Fibroblast of skin of right biceps (primary cell): ENCODE measurements around the gene ACO2.
"Not testable (repeated sequence)": the region's sequence is repeated elsewhere in the genome, so short reads cannot be mapped to it uniquely, and the experiment has no call there.

ENCODE experiments used
- DNase-seq: peaks from one replicate; pipeline ENCODE4 v3.0.0-alpha.2; 2013

The ACO2 gene

DNA sequence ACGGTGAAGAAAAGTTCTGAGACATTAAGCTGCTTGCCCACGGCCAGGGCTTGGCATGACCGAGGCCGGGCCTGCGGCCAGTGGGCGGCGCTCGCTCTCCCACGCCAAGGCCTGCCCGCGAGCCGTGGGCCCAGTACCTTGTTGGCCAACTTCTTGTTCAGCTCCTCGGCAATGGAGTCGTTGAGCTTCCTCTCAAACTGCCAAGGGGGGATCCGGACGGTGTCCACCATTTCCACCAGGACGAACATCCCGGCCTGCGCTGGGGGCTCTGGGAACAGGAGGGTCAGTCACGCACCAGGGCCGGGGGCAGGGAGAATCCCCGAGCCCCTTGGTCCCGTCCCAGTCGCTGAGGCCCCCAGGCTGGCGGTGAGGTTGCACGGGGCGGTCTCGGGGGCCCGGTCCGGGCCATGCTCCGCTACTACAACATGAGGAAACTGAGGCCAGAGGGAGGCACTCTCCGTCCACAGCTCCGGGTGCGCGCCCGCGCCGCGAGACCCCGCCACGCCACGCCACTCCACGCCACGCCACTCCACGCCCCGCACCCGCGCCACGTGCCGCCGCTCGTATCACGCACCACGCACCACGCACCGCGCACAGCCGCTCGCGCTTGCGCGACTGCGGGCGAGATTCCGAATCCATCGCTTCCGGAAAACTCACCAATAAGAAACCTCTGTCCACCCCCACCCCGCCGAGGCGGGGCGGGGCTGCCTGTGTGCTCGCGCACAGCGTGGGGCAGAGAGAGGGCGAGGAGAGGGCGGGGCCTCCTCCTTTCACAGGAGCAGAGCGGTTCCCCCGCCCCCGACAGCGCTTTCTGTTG is 75.1 kb downstream of the ACO2 start, which contains the start of gene POLR3H:
Gene POLR3H, minus strand, starts transcription at position 617 of the 817 bp plus-strand sequence. Its CDS starts 369 bp downstream, at position 248.
- peak; percentile 98 for DNase-seq

DNA sequence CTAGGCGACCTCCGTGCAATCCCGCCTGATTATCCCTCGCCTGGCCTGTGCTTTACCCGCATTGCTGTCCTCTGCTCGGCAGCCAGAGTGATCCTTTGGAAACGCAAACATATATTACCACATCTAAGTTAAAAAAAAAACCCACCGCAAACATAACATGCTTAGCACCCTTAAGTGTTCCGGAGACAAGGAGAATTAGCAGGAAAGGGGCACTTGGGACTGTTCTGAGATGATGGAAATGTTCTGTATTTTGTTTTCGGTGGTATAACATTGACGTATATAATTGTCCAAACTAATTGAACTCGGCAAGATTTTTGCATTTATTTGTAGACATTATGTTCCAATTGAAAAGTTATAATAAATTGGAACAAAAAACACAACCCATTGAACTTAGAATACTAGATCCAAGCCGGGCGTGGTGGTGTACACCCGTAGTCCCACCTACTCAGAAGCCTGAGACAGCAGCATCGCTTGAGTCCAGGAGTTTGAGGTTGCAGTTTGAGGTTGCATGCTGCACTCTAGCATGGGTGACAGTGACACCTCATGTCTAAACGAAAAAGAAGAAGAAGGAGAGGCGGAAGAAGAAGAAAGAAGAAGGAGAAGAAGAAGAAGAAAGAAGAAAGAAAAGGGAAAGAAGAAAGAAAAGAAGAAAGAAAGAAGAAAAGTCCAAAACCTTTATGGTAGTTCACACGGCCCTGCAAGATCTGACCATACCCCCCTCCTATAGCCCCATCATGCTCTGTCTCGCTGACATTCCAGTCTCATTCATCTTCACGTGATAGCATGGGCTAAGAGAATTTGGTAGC is 76.0 kb downstream of the ACO2 start:
- DNase-seq = peak; percentile 32

GRCh38 chr22:41548830-41549211 is 79.9 kb downstream of the ACO2 start:
- DNase-seq = no peak

GRCh38 chr22:41550952-41551491 is 82.1 kb downstream of the ACO2 start:
- DNase-seq = no peak

- no peak for DNase-seq
These were observed 83.1 kb downstream of the ACO2 start for GRCh38 chr22:41551877-41552582.

GRCh38 chr22:41555325-41555982 is 86.5 kb downstream of the ACO2 start:
- DNase-seq = no peak

GRCh38 chr22:41556561-41556960 is 87.6 kb downstream of the ACO2 start:
- no peak for DNase-seq

DNA sequence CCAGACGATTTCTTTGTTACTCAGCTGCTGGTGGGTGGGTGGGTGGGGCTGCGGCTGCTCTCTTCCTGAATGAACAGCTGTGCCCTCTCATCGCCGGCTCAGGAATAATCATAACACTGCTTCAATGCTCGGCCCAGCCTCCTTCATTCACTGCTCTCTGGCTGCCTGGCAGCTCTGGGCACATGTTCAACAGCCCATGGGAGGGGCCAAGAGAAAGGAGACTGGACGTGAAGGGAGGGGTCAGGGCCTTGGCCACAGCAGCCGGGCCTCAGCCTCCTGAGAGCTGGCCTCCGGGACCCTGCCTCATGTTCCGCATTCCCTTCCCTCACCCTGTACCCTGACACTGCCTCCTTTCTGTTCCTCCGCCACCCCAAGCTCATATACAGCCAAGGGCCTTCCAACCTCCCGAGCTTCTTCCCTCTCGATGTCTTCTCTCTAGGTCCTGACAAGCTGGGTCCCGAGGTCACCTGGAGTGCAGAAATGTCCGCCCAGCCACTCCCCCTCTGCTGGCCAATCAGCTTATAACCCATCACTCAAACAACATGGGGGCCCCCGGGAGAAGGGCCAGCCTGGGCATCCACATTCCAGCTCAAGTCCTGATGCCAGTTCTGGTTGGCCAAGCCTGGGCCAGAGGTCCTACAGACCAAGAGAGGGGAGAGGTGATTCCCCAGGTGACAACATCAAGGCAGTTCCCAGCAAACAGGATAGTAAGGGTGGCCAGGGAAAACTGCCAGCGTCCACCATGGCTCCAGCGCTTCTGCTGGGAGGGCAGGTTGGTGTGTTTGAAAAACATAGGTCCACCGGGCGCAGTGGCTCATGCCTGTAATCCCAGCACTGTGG is 88.7 kb downstream of the ACO2 start:
- peak; percentile 74 for DNase-seq

DNA sequence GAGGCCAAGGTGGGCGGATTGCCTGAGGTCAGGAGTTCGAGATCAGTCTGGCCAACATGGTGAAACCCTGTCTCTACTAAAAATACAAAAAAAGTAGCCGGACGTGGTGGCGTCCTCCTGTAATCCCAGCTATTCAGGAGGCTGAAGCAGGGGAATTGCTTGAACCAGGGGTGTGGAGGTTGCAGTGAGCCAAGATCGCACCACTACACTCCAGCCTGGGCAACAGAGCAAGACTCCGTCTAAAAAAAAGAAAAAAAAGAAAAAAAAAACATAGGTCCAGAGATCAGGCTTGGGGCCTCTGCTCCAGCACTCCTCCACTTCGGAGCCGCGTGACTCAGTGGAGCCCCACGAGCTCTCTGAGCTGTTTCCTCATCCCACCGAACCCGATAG is 89.3 kb downstream of the ACO2 start:
- not testable (repeated sequence) for DNase-seq

DNA sequence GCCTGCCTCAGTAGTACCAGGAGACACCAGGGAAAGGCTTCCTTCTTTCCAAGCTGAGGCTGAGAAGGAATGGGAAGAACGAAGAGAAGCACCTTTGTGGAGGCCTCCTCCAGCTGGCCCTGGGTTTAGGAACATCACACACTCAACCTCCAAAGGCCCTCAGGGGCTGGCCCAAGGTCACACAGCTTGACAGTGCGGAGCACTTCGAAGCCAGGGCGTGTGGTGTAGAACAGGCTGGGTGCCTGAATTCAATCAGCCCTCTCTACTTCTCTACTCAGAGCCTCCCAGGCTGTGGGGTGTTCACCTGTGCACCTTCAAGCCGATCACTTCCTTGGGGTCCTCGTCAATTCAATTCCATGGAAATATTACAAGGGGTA is 91.2 kb downstream of the ACO2 start:
- DNase-seq = no peak

GRCh38 chr22:41561335-41561734 is 92.4 kb downstream of the ACO2 start:
- no peak for DNase-seq

- DNase-seq = no peak
These were observed 92.9 kb downstream of the ACO2 start for GRCh38 chr22:41561788-41562187.

DNA sequence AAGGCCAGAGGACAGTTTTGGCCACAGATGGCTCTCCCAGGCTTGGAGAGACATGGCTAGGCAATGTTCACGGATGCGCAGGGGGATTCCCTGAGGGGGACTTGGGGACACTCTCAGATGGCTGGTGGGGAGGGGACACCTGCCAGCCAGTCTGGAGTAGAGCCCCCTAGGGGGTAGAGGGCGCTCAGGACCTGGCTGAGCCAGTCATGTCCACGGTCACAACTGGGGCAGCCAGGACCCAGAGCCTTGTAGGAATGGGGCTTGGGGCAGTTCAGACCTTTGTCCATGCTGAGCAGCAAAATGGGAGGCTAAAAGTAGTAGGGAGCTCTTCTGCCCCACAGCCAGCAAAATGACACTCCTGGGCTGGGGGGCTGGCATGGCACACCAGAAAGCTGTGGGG is 93.5 kb downstream of the ACO2 start:
- no peak for DNase-seq

DNA sequence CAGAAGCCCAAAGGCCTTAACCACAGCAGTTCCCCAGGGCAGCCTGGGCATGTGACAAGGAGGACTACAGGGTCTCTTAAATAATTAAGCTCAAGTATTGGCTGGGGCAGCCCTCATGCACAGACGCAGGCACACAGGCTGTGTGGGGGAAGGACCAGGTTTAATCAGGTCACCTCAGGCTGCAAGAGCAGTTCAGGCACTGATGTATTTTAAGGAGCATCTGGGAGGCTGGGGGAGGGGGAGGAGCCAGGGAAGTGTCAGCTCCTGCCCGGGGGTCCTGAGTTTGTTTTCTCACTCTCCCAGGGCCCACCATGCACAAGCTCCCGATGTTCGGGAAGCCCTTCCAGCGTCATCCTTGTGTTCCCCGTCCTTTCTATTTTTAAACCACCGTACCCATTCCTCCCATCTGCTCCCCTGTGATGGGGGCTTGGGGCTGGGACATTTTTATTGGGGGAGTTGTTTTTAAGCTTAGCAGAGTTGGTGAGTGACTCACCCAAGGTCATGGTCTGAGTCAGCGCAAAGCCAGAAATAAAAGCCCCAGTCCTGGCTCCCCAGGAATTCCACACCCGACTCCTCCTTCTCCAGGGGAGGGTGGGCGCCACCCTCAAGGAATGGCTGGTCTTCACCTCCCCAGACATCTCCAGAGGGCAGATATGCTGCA is 94.3 kb downstream of the ACO2 start:
- DNase-seq = peak; percentile 95

GRCh38 chr22:41564563-41564962 is 95.6 kb downstream of the ACO2 start:
- no peak for DNase-seq

DNA sequence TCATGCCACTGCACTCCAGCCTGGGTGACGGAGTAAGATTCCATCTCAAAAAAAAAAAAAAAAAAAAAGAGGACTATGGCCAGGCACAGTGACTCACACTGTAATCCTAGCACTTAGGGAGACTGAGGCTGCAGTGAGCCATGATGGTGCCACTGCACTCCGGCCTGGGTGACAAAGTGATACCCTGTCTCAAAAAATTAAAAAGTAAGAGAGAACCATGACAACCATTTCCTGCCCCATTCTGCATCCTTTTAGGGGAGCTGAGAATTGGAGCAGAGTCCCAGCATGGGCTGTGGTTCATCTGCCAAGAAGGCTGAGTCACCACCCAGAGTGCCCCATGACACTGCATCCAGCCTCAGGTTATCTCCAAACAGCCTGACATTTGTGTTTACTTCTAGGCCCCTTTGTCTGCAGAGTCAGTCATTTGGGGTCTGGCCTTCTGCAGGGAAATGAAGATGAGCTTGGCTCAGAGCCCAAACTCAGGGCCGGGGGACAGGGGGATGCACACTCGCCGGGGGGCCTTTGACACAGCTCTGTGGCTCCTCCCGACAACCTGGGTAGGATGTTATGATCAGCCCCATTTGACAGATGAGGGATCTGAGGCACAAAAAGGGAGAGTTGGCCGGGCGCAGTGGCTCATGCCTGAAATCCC is 96.6 kb downstream of the ACO2 start:
- peak; percentile 88 for DNase-seq

DNA sequence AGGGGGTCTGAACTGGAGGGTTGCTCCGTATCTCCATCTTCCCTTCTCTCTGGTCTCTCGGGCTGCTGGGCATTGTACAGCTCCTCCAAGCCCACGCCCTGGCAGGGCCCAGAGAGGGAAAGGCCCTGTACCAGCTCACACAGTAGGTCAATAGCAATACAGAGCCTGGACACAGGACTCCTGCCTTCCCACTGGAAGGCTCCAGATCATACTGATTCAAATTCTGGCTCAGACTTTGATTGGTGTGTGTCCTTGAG is 98.5 kb downstream of the ACO2 start:
- DNase-seq = no peak

- DNase-seq = no peak
These were observed 99.9 kb downstream of the ACO2 start for GRCh38 chr22:41568811-41569210.

DNA sequence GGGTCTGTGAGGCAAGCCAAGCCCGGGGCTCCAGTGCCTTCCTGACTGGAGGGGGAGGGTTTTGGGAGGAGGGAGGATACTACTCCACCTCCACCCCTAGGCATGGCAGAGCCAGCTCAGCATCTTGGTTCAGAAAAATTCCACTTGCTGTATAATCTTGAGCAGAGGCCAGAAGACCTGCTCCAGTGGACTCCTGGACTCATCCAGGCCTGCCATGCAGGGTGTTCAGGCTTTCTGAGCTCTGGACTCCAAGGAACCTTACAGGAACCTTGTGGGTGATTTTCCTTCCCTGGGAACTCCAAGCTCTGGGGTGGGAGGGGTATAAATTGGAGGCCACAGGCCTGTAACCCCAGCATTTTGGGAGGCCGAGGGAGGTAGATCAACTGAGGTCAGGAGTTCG is 101.3 kb downstream of the ACO2 start:
- DNase-seq = no peak

GRCh38 chr22:41571786-41572185 is 102.9 kb downstream of the ACO2 start:
- no peak for DNase-seq

- not testable (repeated sequence) for DNase-seq
These were observed 103.4 kb downstream of the ACO2 start for GRCh38 chr22:41572305-41572704.
